Left lung (tissue), 10 donors: Measurements from ENCODE around the gene AURKB. TPM values are rescaled to one million over a fixed set of nuclear protein-coding genes. Genes with fewer than 3 reads are reported as not detected.
A peak's percentile ranks its signal among the peaks of the same experiment; 100 is the strongest.
"Not testable (repeated sequence)": the region's sequence is repeated elsewhere in the genome, so short reads cannot be mapped to it uniquely, and the experiment has no call there.

Experiments
- ATAC-seq: fragments of 200-7000 bp; cut with Tn5 transposase; one replicate; pipeline ENCODE4 v1.9.1; 2020; ENCODE audit warnings: moderate library complexity
- DNase-seq, 4 donors: peaks; one replicate each; pipeline ENCODE4 v3.0.0-alpha.2; 2013 to 2020
- H3K27ac ChIP-seq, 2 donors: fragments of 200-600 bp; sonication (generic) in 1 of 2; one replicate each; pipeline versions ENCODE4 v1.5.0 to v1.8.0; 2020 to 2021
- H3K27me3 ChIP-seq, 2 donors: fragments of 200-600 bp; sonication (generic) in 1 of 2; one replicate each; pipeline versions ENCODE4 v1.5.0 to v1.8.0; 2020 to 2021
- H3K36me3 ChIP-seq, 2 donors: fragments of 200-600 bp; sonication (generic) in 1 of 2; one replicate each; pipeline versions ENCODE4 v1.5.0 to v1.8.0; 2020 to 2021
- H3K4me1 ChIP-seq, 2 donors: fragments of 200-600 bp; one replicate each; pipeline ENCODE4 v1.8.0; 2021
- H3K4me3 ChIP-seq, 2 donors: fragments of 200-600 bp; sonication (generic) in 1 of 2; one replicate each; pipeline versions ENCODE4 v1.5.0 to v1.8.0; 2020 to 2021; ENCODE audit warnings: mild to moderate bottlenecking in 1 of 2
- H3K9me3 ChIP-seq, 2 donors: fragments of 200-600 bp; sonication (generic) in 1 of 2; one replicate each; pipeline versions ENCODE4 v1.5.0 to v1.8.0; 2020 to 2021
- CTCF ChIP-seq, 2 donors: fragments of 200-600 bp; sonication (generic) in 1 of 2; IDR thresholded peaks; one replicate each; pipeline versions ENCODE4 v1.5.0 to v1.8.0; 2021; ENCODE audit warnings: antibody characterized with exemption in 2 of 2
- intact Hi-C, 2 donors: fragments of 100-400 bp; cut with DNase I; formaldehyde crosslinking; loops; one replicate each; pipeline versions ENCODE4 v1.11.2 to v1.14.2; 2022
- polyA plus RNA-seq, 6 donors: library from polyadenylated mRNA; unstranded; fragments of 120-200 nt; gene quantifications; one replicate each; pipeline ENCODE4 v1.2.1, GENCODE V29; 2013; ENCODE audit not compliant: insufficient read length in 6 of 6
- total RNA-seq, 2 donors: library from RNA; stranded (reverse); fragmentation: NEBNext Ultra II Directional; extraction: Animal tissue kit (Norgen Biotek cat#: 25700); gene quantifications; one replicate each; pipeline ENCODE4 v1.2.1, GENCODE V29; 2021
- donor health status: DM: no; HTN: yes; CAD: no.
- donor health status: DM: no; HTN: no; CAD: no.

Gene AURKB
- total and polyA plus RNA-seq, 8 donors = 2.7 to 58.0 (median 31.8) TPM

- H3K9me3 ChIP-seq = no peaks in the 10 kb centered on the region
- DNase-seq (no peak), ATAC-seq (no peak)
- peak overlapping the region; percentile 59 to 68 for H3K4me3 ChIP-seq
- no peaks in the 10 kb centered on the region for H3K27me3 ChIP-seq
- intact Hi-C loops = loop anchor here in 1 of 2 donors (5.0 kb wide), 1 partner anchor 35 kb away; no protein-coding TSS in a partner anchor
- H3K4me1 ChIP-seq = peaks cover 12 to 33% of the 10 kb centered on the region in 2 donors
- peak overlapping the region; percentile 97 to 99 for H3K27ac ChIP-seq
- peaks cover 0 to 2% of the 10 kb centered on the region in 2 donors for H3K36me3 ChIP-seq
- no peak for TF ChIP-seq CTCF (IDR thresholded peaks at IDR 0.05)
Measured at GRCh38 chr17:8222380-8222629, 11.9 kb upstream of the AURKB start.

GRCh38 chr17:8221663-8222379 is 11.4 kb upstream of the AURKB start:
- peak; percentile 76 to 96 (median 89) for DNase-seq
- intact Hi-C loops = loop anchor here in 1 of 2 donors (5.0 kb wide), 1 partner anchor 35 kb away; no protein-coding TSS in a partner anchor
- TF ChIP-seq CTCF (IDR thresholded peaks at IDR 0.05) = no peak
- no peaks in the 10 kb centered on the region for H3K36me3 ChIP-seq
- no peaks in the 10 kb centered on the region for H3K27me3 ChIP-seq
- ATAC-seq = peak; percentile 64
- peak overlapping the region; percentile 59 to 68 for H3K4me3 ChIP-seq
- H3K4me1 ChIP-seq = peaks cover 9 to 33% of the 10 kb centered on the region in 2 donors
- no peaks in the 10 kb centered on the region for H3K9me3 ChIP-seq
- peak overlapping the region; percentile 97 to 99 for H3K27ac ChIP-seq

GRCh38 chr17:8220783-8221662 is 10.6 kb upstream of the AURKB start:
- peak; percentile 87 to 97 (median 92) for DNase-seq
- intact Hi-C loops = loop anchor here in 1 of 2 donors (5.0 kb wide), 1 partner anchor 34 kb away; no protein-coding TSS in a partner anchor

GRCh38 chr17:8214000-8214399 is 3.6 kb upstream of the AURKB start:
- H3K9me3 ChIP-seq, DNase-seq, ATAC-seq, intact Hi-C loops, H3K27me3 ChIP-seq, H3K27ac ChIP-seq, H3K36me3 ChIP-seq, H3K4me3 ChIP-seq: not testable (repeated sequence)
- H3K4me1 ChIP-seq = peaks cover 5 to 23% of the 10 kb centered on the region in 2 donors

More at GRCh38 chr17:8220783-8221662, 10.6 kb upstream of the AURKB start:
- H3K9me3 ChIP-seq = no peaks in the 10 kb centered on the region
- TF ChIP-seq CTCF (IDR thresholded peaks at IDR 0.05) = no peak
- H3K36me3 ChIP-seq = no peaks in the 10 kb centered on the region
- peak overlapping the region; percentile 97 to 99 for H3K27ac ChIP-seq
- H3K4me3 ChIP-seq = peak overlapping the region; percentile 59 to 68
- peak; percentile 69 for ATAC-seq
- peaks cover 9 to 33% of the 10 kb centered on the region in 2 donors for H3K4me1 ChIP-seq
- no peaks in the 10 kb centered on the region for H3K27me3 ChIP-seq

GRCh38 chr17:8212312-8213180 is 2.2 kb upstream of the AURKB start:
- H3K27me3 ChIP-seq = no peaks in the 10 kb centered on the region
- no peaks in the 10 kb centered on the region for H3K9me3 ChIP-seq
- intact Hi-C loops = no loop called here
- no peak for TF ChIP-seq CTCF (IDR thresholded peaks at IDR 0.05)
- ATAC-seq = no peak
- H3K4me1 ChIP-seq = peaks cover 5 to 23% of the 10 kb centered on the region in 2 donors
- H3K36me3 ChIP-seq = no peaks in the 10 kb centered on the region
- H3K4me3 ChIP-seq = no peak overlapping the region
- DNase-seq = no peak
- no peak overlapping the region for H3K27ac ChIP-seq
